ENCODE measurements around the gene EGLN3.

Gene EGLN3

DNA sequence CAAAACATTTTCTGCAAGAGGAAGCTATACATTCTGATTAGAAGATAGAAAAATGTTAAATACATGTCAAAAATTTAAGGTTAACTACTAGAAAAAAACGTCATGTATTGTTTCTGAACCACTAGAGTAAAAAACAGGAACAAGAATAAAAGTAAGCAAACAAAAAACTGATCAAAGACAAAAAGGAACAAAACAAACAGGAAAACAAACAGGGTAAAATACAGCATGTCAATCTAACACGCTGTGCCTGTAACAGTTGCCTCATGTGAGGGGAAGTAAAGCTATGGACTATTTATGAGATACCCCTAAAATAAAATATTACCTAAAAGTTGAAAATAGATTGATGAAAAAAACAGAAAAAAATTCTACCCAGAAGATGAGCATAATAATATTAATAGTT, 43.9 kb downstream of the EGLN3 start:
- Histone ChIP-seq H3F3A (ENCODE audit: control insufficient read depth, insufficient read depth) (no peaks in the 10 kb centered on the region), H3K79me2 (ENCODE audit: control insufficient read depth, low read length) (no peaks in the 10 kb centered on the region), H3K4me2 (ENCODE audit: low read length) (no peak overlapping the region), H3K36me3 (ENCODE audit: control insufficient read depth, low read length) (no peaks in the 10 kb centered on the region), H4K20me1 (ENCODE audit: control insufficient read depth, insufficient read depth, low read depth, low read length) (no peaks in the 10 kb centered on the region), H3K27ac (ENCODE audit: low read depth, low read length) (no peak overlapping the region), H3K27me3 (ENCODE audit: control insufficient read depth, low read length) (no peaks in the 10 kb centered on the region), H3K9me2 (replicated peaks; ENCODE audit: control insufficient read depth, low read length) (no peaks in the 10 kb centered on the region), H3K4me3 (ENCODE audit: low read length) (no peak overlapping the region), H3K9me3 (ENCODE audit: control insufficient read depth, insufficient read depth, low read length) (no peaks in the 10 kb centered on the region), H3K4me1 (ENCODE audit: control insufficient read depth, low read length) (no peaks in the 10 kb centered on the region)
- TF ChIP-seq EZH2phosphoT487 (IDR thresholded peaks at IDR 0.05; ENCODE audit: borderline replicate concordance, low read length): no peak
- TF ChIP-seq, protein P1, sequence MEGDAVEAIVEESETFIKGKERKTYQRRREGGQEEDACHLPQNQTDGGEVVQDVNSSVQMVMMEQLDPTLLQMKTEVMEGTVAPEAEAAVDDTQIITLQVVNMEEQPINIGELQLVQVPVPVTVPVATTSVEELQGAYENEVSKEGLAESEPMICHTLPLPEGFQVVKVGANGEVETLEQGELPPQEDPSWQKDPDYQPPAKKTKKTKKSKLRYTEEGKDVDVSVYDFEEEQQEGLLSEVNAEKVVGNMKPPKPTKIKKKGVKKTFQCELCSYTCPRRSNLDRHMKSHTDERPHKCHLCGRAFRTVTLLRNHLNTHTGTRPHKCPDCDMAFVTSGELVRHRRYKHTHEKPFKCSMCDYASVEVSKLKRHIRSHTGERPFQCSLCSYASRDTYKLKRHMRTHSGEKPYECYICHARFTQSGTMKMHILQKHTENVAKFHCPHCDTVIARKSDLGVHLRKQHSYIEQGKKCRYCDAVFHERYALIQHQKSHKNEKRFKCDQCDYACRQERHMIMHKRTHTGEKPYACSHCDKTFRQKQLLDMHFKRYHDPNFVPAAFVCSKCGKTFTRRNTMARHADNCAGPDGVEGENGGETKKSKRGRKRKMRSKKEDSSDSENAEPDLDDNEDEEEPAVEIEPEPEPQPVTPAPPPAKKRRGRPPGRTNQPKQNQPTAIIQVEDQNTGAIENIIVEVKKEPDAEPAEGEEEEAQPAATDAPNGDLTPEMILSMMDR (IDR thresholded peaks at IDR 0.05; ENCODE audit: low read depth, low read length, poor library complexity, severe bottlenecking): no peak

DNA sequence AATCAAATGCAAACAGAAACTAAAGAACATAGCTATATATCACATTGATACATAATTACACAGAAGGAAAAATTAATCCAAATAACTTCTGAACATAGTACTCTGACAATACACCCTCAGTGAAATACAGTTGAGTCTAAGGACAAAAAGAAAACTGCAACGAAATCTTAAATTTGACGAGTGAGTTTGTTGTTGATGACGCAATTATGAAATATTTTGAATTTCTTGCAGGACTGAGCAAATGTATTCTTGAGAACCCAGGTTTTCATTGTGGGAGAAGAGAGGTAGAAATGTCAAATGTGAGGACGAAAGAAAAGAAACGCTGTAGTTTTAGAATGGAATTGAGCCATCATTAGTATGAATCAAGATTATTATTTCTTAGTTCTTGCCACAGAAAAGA, 46.3 kb downstream of the EGLN3 start:
- H3K4me2 ChIP-seq (ENCODE audit: low read length): no peak overlapping the region
- H3K4me1 ChIP-seq (ENCODE audit: control insufficient read depth, low read length): no peaks in the 10 kb centered on the region
- H3K9me2 ChIP-seq (replicated peaks; ENCODE audit: control insufficient read depth, low read length): no peaks in the 10 kb centered on the region

DNA sequence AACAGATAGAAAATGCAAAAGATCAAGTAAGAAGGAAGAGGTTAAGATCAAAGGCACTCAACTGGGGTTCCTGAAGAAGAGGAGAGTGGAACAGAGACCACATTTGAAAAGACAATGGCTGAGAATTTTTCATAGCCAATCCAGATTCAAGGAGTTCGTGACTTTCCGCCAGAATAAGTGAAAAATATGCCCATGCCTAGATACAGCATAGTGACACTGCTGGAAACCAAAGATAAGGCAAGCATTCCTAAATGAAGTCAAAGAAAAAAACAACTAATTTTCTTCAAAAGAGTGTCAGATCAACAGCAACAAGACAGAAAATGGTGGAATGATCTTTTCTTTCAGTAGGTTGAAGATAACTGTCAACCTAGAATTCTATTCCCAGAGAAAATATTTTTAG, 47.5 kb downstream of the EGLN3 start:
- Histone ChIP-seq H3K4me2 (ENCODE audit: low read length) (no peak overlapping the region), H3K27me3 (ENCODE audit: control insufficient read depth, low read length) (no peaks in the 10 kb centered on the region), H3K79me2 (ENCODE audit: control insufficient read depth, low read length) (no peaks in the 10 kb centered on the region), H3K4me3 (ENCODE audit: low read length) (no peak overlapping the region), H3K4me1 (ENCODE audit: control insufficient read depth, low read length) (no peaks in the 10 kb centered on the region), H3K36me3 (ENCODE audit: control insufficient read depth, low read length) (no peaks in the 10 kb centered on the region), H3F3A (ENCODE audit: control insufficient read depth, insufficient read depth) (no peaks in the 10 kb centered on the region), H3K27ac (ENCODE audit: low read depth, low read length) (no peak overlapping the region), H4K20me1 (ENCODE audit: control insufficient read depth, insufficient read depth, low read depth, low read length) (no peaks in the 10 kb centered on the region), H3K9me3 (ENCODE audit: control insufficient read depth, insufficient read depth, low read length) (peaks cover 6% of the 10 kb centered on the region; the same call in 1 of the 2 replicates), H3K9me2 (replicated peaks; ENCODE audit: control insufficient read depth, low read length) (no peaks in the 10 kb centered on the region)
- TF ChIP-seq, protein P1 (IDR thresholded peaks at IDR 0.05; ENCODE audit: low read depth, low read length, poor library complexity, severe bottlenecking): no peak
- no peak for TF ChIP-seq EZH2phosphoT487 (IDR thresholded peaks at IDR 0.05; ENCODE audit: borderline replicate concordance, low read length)

More for the DNA sequence above, 46.3 kb downstream of the EGLN3 start:
- Histone ChIP-seq H4K20me1 (ENCODE audit: control insufficient read depth, insufficient read depth, low read depth, low read length) (no peaks in the 10 kb centered on the region), H3K36me3 (ENCODE audit: control insufficient read depth, low read length) (no peaks in the 10 kb centered on the region), H3K9me3 (ENCODE audit: control insufficient read depth, insufficient read depth, low read length) (peaks cover 6% of the 10 kb centered on the region; the same call in 1 of the 2 replicates), H3F3A (ENCODE audit: control insufficient read depth, insufficient read depth) (no peaks in the 10 kb centered on the region), H3K27ac (ENCODE audit: low read depth, low read length) (no peak overlapping the region), H3K27me3 (ENCODE audit: control insufficient read depth, low read length) (no peaks in the 10 kb centered on the region), H3K4me3 (ENCODE audit: low read length) (no peak overlapping the region), H3K79me2 (ENCODE audit: control insufficient read depth, low read length) (no peaks in the 10 kb centered on the region)
- TF ChIP-seq, protein P1 (IDR thresholded peaks at IDR 0.05; ENCODE audit: low read depth, low read length, poor library complexity, severe bottlenecking): no peak
- TF ChIP-seq EZH2phosphoT487 (IDR thresholded peaks at IDR 0.05; ENCODE audit: borderline replicate concordance, low read length): no peak

Data from DOHH2 (cell line).